HG02938 (cell line): ENCODE results near the gene RNF5.
"Not testable (repeated sequence)": the region's sequence is repeated elsewhere in the genome, so short reads cannot be mapped to it uniquely, and the experiment has no call there.

ENCODE experiments used
- ATAC-seq: cut with Tn5 transposase; IDR thresholded peaks from one replicate; pipeline ENCODE4 v1.9.1; 2021; ENCODE audit warnings: mild to moderate bottlenecking, moderate library complexity; ENCODE audit not compliant: unreplicated experiment

The RNF5 gene

GRCh38 chr6:32175322-32175710, 2.9 kb upstream of the RNF5 start:
- ATAC-seq: no peak

GRCh38 chr6:32175711-32176475, 2.3 kb upstream of the RNF5 start, which contains the start of gene AGPAT1:
AGPAT1 (minus strand) TSS chr6:32176084; CDS start chr6:32171496, 4,588 bp downstream.
- ATAC-seq: no peak

- ATAC-seq: no peak
Measured at GRCh38 chr6:32176476-32177182, 1.6 kb upstream of the RNF5 start.

- ATAC-seq: no peak
Measured at GRCh38 chr6:32177183-32177787, 920 bp upstream of the RNF5 start.

GRCh38 chr6:32178547-32179440, 589 bp downstream of the RNF5 start:
- ATAC-seq: no peak

GRCh38 chr6:32179766-32180405, 1.7 kb downstream of the RNF5 start:
- ATAC-seq: no peak

- ATAC-seq: no peak
Measured at GRCh38 chr6:32181148-32181702, 3.0 kb downstream of the RNF5 start.

- no peak for ATAC-seq
Measured at GRCh38 chr6:32181915-32182529, 3.8 kb downstream of the RNF5 start.

- ATAC-seq: no peak
Measured at GRCh38 chr6:32182555-32182981, 4.4 kb downstream of the RNF5 start.

- ATAC-seq: no peak
Measured at GRCh38 chr6:32183030-32183429, 4.8 kb downstream of the RNF5 start.

GRCh38 chr6:32183483-32184083, 5.4 kb downstream of the RNF5 start:
- no peak for ATAC-seq

GRCh38 chr6:32184084-32184640, 6.0 kb downstream of the RNF5 start, which contains the start of gene AGER:
AGER (minus strand) TSS chr6:32184253; CDS start chr6:32184222, 31 bp downstream.
- no peak for ATAC-seq

GRCh38 chr6:32185681-32186131, 7.5 kb downstream of the RNF5 start:
- ATAC-seq: not testable (repeated sequence)

GRCh38 chr6:32186151-32186840, 8.1 kb downstream of the RNF5 start:
- ATAC-seq: not testable (repeated sequence)

GRCh38 chr6:32187009-32187709, 9.0 kb downstream of the RNF5 start:
- ATAC-seq: no peak

GRCh38 chr6:32187725-32188380, 9.6 kb downstream of the RNF5 start:
- ATAC-seq: not testable (repeated sequence)
